HG03354 (cell line): ENCODE results near the gene FKBP4.

Experiments used
- ATAC-seq: cut with Tn5 transposase; IDR thresholded peaks from one replicate; pipeline ENCODE4 v1.9.1; 2021; ENCODE audit warnings: mild to moderate bottlenecking; ENCODE audit not compliant: unreplicated experiment, poor library complexity, severe bottlenecking

The FKBP4 gene

GRCh38 chr12:2775431-2775830 lies 19.3 kb upstream of the FKBP4 start:
- ATAC-seq, result no peak

- ATAC-seq, result no peak
Observed at GRCh38 chr12:2776129-2776806, 18.5 kb upstream of the FKBP4 start.

- ATAC-seq, result no peak
Observed at GRCh38 chr12:2779281-2779680, 15.5 kb upstream of the FKBP4 start.

GRCh38 chr12:2783936-2784600 lies 10.7 kb upstream of the FKBP4 start:
- ATAC-seq, result no peak

- ATAC-seq, result no peak
Observed at GRCh38 chr12:2785017-2785416, 9.8 kb upstream of the FKBP4 start.

- no peak for ATAC-seq
Observed at GRCh38 chr12:2791089-2791488, 3.7 kb upstream of the FKBP4 start.

- ATAC-seq, result no peak
Observed at GRCh38 chr12:2792671-2793500, 1.9 kb upstream of the FKBP4 start.

GRCh38 chr12:2793561-2793960 lies 1.2 kb upstream of the FKBP4 start:
- no peak for ATAC-seq

- ATAC-seq, result peak; percentile 13
Observed at GRCh38 chr12:2794191-2794735, 507 bp upstream of the FKBP4 start.

- ATAC-seq, result peak; percentile 77
Observed at GRCh38 chr12:2795291-2796186, 769 bp downstream of the FKBP4 start.

- ATAC-seq, result no peak
Observed at GRCh38 chr12:2796187-2796666, 1.5 kb downstream of the FKBP4 start.

GRCh38 chr12:2797721-2798418 lies 3.1 kb downstream of the FKBP4 start:
- ATAC-seq, result no peak

- ATAC-seq, result no peak
Observed at GRCh38 chr12:2800046-2800570, 5.3 kb downstream of the FKBP4 start.

- ATAC-seq, result no peak
Observed at GRCh38 chr12:2801044-2801783, 6.4 kb downstream of the FKBP4 start.

- no peak for ATAC-seq
Observed at GRCh38 chr12:2803635-2804392, 9.0 kb downstream of the FKBP4 start.

GRCh38 chr12:2804393-2805142 lies 9.8 kb downstream of the FKBP4 start:
- no peak for ATAC-seq

- no peak for ATAC-seq
Observed at GRCh38 chr12:2805143-2805520, 10.4 kb downstream of the FKBP4 start.
